Measurements from ENCODE around the gene CHGA. TPM values are rescaled to one million over a fixed set of nuclear protein-coding genes. Genes with fewer than 3 reads are reported as not detected.

The CHGA gene
- polyA plus RNA-seq, 2 of the 4 experiments (the other 2 are of a cell fraction) = 0.32 to 0.70 TPM

- 91% methylated on average over 17 of the region's 20 CpGs for WGBS (ENCODE audit: missing lambda C conversion rate)
- Histone ChIP-seq H3K9me3 (no peaks in the 10 kb centered on the region), H3K4me1 (peaks cover 49% of the 10 kb centered on the region), H3K4me3 (no peak overlapping the region), H3K27ac (peak overlapping the region; percentile 65 to 72; a peak in 4 of 6 replicates), H3K4me2 (no peak overlapping the region)
- TF ChIP-seq, protein P1, sequence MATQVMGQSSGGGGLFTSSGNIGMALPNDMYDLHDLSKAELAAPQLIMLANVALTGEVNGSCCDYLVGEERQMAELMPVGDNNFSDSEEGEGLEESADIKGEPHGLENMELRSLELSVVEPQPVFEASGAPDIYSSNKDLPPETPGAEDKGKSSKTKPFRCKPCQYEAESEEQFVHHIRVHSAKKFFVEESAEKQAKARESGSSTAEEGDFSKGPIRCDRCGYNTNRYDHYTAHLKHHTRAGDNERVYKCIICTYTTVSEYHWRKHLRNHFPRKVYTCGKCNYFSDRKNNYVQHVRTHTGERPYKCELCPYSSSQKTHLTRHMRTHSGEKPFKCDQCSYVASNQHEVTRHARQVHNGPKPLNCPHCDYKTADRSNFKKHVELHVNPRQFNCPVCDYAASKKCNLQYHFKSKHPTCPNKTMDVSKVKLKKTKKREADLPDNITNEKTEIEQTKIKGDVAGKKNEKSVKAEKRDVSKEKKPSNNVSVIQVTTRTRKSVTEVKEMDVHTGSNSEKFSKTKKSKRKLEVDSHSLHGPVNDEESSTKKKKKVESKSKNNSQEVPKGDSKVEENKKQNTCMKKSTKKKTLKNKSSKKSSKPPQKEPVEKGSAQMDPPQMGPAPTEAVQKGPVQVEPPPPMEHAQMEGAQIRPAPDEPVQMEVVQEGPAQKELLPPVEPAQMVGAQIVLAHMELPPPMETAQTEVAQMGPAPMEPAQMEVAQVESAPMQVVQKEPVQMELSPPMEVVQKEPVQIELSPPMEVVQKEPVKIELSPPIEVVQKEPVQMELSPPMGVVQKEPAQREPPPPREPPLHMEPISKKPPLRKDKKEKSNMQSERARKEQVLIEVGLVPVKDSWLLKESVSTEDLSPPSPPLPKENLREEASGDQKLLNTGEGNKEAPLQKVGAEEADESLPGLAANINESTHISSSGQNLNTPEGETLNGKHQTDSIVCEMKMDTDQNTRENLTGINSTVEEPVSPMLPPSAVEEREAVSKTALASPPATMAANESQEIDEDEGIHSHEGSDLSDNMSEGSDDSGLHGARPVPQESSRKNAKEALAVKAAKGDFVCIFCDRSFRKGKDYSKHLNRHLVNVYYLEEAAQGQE (IDR thresholded peaks at IDR 0.05) = no peak
- TF ChIP-seq FOSL2 (IDR thresholded peaks at IDR 0.05) (no peak), FOSL2 (CRISPR knock-in tag; IDR thresholded peaks at IDR 0.05) (no peak), ZNF302 (CRISPR knock-in tag; IDR thresholded peaks at IDR 0.05) (no peak), ZC3H11A (IDR thresholded peaks at IDR 0.05) (no peak), NFE2L2 (conservative IDR thresholded peaks at IDR 0.05; ENCODE audit: low read length) (no peak), ATOH8 (CRISPR knock-in tag; IDR thresholded peaks at IDR 0.05; ENCODE audit: low read depth) (no peak), NR3C1 (IDR thresholded peaks at IDR 0.05) (no peak), TFCP2L1 (CRISPR knock-in tag; IDR thresholded peaks at IDR 0.05) (no peak)
- FAIRE-seq (no peak), ATAC-seq (no peak), DNase-seq (ENCODE audit: low read depth in 1 of 2, low spot score in 1 of 2) (no peak)
- CTCF ChIA-PET = interaction anchor here (0.8 to 11.9 kb wide), 6 partner anchors 10 to 198 kb away, joined by 3 to 96 read pairs (median 6); partner anchors contain the start of gene ITPK1
- POLR2A ChIA-PET = no interaction called here
Observed at GRCh38 chr14:92962031-92962830, 39.3 kb downstream of the CHGA start.

GRCh38 chr14:92962831-92963095 lies 39.8 kb downstream of the CHGA start:
- TF ChIP-seq HEYL (CRISPR knock-in tag; IDR thresholded peaks at IDR 0.05) = no peak
- no peak for TF ChIP-seq ZC3H11A (IDR thresholded peaks at IDR 0.05)
- no peak for TF ChIP-seq RCOR1 (IDR thresholded peaks at IDR 0.05; ENCODE audit: low read depth, low read length)
- TF ChIP-seq JUN (IDR thresholded peaks at IDR 0.05) = no peak
- TF ChIP-seq ATOH8 (CRISPR knock-in tag; IDR thresholded peaks at IDR 0.05; ENCODE audit: low read depth) = no peak
- TF ChIP-seq JUNB (IDR thresholded peaks at IDR 0.05) = no peak
- TF ChIP-seq TP53 (CRISPR knock-in tag; IDR thresholded peaks at IDR 0.05) = no peak
- no peak for TF ChIP-seq MAX (IDR thresholded peaks at IDR 0.05)
- no peak for TF ChIP-seq RFX5 (IDR thresholded peaks at IDR 0.05)
- 85% methylated on average over 6 of the region's 11 CpGs for WGBS (ENCODE audit: missing lambda C conversion rate)
- ChIA-PET POLR2A (no interaction called here), CTCF (interaction anchor here (0.8 to 11.9 kb wide), 4 partner anchors 10 to 176 kb away, joined by 3 to 96 read pairs (median 8); partner anchors contain the start of gene ITPK1)
- FAIRE-seq = no peak
- Histone ChIP-seq H3K4me1 (peaks cover 49% of the 10 kb centered on the region), H3K9me3 (no peaks in the 10 kb centered on the region), H3K4me2 (no peak overlapping the region), H3K27ac (peak overlapping the region; percentile 65 to 72; a peak in 3 of 6 replicates), H3K4me3 (no peak overlapping the region)
- ATAC-seq = no peak
- no peak for DNase-seq (ENCODE audit: low read depth in 1 of 2, low spot score in 1 of 2)
